GM18870 (cell line): Measurements from ENCODE around the gene PIK3R1.

ENCODE experiments used
- ATAC-seq: cut with Tn5 transposase; IDR thresholded peaks from one replicate; pipeline ENCODE4 v1.9.1; 2021; ENCODE audit warnings: moderate library complexity; ENCODE audit not compliant: unreplicated experiment

The PIK3R1 gene

DNA sequence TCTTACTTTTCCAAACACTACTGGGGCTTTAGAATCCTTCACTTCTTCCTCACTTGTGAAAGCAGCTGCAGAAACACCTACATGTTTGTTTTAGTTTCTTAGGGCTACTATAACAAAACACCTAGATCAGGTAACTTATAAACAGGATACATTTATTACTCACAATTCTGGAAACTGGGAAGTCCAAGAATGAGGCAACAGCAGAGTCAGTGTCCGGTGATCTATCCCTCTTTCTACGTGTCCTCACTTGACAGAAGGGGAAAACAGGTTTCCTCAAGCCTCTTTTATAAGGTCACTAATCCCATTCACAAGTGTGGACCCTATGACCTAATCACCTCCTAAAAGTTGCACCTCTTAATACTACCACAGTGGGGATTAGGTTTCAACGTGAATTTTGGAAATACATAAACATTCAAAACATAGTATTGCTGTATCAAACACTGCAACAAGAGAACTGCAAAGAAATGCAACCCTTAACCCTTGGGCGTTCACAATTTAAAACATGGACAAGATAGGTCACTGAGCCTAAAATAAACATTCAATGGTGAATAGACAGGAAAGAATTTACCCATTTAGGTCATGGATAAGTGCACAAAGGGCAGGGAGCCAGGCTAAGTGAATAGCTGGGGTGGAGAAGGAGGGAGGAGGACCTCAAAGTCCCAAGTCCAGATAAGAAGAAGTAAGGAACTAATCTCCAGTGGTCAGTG is 104.3 kb downstream of the PIK3R1 start:
- ATAC-seq = no peak

DNA sequence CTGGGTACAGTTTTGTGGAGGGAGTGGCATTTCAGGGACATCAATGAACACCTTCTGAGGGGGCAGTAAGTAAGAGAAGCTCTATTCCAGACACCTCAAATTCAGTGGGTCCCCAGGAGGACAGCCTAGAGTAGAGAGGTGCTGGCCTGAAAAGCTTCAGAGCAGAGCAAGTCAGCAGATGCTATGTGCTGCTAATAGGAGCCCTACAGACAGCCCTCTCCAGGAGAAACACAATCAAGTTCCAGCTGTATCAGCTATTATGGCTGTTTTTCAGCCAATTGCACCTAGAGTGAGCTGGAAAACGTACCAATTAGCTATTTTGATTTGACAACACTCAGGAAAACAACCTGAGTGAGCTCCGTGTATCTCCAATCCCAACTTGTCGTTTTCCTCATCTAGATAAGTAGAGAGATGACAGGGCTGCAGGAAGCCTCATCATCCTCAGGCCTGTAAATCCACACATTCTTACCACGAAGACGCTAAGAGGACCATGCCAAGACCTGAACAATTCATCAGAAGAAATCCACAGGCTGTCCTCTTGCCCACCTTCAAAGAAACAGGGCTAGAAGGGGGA is 104.9 kb downstream of the PIK3R1 start:
- no peak for ATAC-seq

- ATAC-seq = no peak
Observed at GRCh38 chr5:68325065-68325580, 109.6 kb downstream of the PIK3R1 start.

DNA sequence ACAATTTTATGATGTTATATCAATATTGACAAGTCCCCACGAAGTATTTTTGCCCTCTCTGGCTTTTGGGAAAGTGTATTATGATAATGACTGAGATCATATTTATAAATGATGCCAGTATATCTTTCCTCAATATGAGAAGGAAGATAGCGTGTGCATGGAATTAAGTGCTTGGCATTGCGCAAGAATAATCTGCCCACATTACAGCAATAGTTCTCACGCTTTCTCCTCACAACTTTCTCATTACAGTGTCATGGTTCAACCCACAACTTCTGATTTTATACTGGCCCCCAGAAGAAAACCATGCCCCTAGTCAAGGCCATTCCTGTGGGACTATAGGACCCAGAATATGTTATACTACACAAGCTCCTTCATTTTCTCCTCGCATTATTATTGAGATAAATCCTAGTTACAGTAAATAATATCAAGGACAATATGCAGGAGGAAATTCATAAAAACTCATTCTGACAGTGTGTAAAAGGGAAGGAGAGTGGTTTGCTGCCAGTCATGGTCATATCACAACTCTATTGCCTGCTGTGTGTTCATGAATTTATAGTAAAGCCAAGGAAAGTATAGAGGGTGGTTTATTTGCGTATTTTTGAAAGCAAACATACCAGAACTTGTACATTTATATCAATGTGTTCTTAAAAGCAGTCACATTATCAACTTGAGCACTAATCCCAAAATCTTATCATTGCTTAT is 114.1 kb downstream of the PIK3R1 start:
- ATAC-seq = no peak

- no peak for ATAC-seq
Observed at GRCh38 chr5:68330574-68330973, 115.0 kb downstream of the PIK3R1 start.

GRCh38 chr5:68331192-68332079 is 115.9 kb downstream of the PIK3R1 start:
- no peak for ATAC-seq

- ATAC-seq = no peak
Observed at GRCh38 chr5:68332080-68332451, 116.5 kb downstream of the PIK3R1 start.

GRCh38 chr5:68332556-68332955 is 117.0 kb downstream of the PIK3R1 start:
- ATAC-seq = no peak

DNA sequence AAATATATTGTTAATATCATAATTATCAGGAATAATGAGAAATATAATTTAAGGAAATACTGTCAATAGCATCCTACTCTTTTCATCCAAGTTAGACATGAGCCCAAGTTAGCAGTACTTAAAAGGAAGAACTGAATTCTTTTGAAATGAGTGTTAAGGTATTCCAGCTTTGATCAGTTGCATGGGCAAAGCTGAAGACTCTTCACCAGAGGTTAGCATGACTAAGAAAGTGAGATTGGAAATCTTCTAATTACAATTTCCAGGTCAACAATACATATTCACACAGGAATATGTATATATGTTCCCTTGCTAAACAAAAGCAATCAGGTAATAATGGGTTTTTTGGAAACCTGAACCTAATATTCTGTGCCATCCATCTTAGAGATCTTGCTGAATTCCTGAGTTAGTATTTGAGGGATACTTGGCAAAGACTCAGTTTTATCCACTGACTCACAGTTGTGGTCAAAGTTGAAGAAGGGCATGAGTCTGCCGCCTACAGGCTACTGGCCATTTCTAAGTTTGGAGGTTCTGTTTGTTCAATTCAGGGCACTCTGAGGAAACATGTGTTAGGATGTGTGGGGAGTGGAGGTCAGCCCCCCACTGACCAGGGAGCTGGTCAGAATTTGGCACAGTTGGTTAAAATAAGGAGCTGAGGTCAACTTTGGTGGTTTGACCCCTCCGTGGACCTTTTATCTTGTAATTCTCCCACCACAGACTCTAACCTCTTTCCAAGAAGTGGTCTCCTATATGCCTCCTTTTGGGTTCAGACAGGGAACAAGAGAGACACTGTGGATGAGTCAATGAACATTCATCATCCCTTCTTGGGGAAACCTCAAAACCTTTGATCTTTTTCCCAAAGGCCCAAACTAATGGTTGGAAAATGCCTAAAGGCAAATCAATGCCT is 118.3 kb downstream of the PIK3R1 start:
- no peak for ATAC-seq

GRCh38 chr5:68334553-68334886 is 119.0 kb downstream of the PIK3R1 start:
- ATAC-seq = no peak

- no peak for ATAC-seq
Observed at GRCh38 chr5:68335075-68335474, 119.5 kb downstream of the PIK3R1 start.

DNA sequence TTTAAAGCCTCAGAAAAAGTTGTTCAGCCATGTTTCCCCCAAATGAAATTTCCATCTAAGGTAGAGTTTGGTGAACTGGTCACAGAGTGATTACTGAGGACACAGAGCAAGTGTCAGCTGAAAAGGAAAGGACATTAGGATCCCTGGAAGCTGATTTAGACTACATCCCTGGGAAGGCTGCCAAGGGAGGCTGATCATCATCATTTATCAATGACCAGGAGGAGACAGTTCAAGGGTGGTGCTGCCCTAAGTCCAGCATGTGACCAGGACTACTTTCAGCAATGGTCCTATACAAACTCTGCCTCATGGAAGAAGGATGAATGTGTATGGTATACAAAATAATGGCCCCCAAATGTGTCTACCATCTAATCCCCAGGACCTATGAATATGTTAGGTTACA is 120.6 kb downstream of the PIK3R1 start:
- ATAC-seq = no peak

DNA sequence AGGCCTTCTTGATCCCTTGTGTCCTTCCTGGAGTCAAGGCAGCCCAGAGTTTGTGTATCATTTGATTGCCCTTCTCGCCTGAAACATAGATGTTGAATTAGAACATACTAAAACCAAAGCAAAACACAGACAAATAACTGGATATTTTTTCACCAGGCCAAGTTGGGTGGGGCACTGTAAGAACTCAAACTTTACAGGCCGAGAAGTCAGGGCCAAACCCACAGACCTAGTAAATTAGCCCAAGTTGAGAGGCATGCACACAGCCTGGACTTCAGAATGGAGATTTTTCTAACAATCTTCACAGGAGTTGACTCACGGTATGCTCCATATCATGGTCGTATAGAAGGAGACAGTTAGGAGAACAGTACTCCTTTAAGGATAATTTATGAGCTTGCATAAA is 121.7 kb downstream of the PIK3R1 start:
- ATAC-seq = no peak

- no peak for ATAC-seq
Observed at GRCh38 chr5:68339921-68340321, 124.4 kb downstream of the PIK3R1 start.

- ATAC-seq = no peak
Observed at GRCh38 chr5:68341006-68341405, 125.5 kb downstream of the PIK3R1 start.

DNA sequence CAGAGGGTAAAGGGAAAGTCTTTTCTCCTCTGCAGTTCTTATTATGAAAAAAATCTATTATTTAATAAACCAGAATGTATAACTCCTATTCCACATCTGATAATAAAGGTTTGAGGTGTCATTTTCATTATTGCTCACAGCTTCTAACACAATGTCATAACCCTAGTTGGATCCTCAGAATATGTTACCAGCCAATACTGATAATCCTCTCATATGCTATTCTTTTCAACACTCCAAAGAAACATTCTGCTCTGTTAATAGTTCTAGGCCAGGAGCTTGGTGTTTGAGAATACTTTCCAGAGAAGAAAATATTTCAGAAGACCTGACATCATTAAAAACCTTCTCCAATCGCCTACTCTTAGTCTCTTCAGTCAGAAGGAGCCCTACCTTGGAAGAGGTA is 127.1 kb downstream of the PIK3R1 start:
- no peak for ATAC-seq

DNA sequence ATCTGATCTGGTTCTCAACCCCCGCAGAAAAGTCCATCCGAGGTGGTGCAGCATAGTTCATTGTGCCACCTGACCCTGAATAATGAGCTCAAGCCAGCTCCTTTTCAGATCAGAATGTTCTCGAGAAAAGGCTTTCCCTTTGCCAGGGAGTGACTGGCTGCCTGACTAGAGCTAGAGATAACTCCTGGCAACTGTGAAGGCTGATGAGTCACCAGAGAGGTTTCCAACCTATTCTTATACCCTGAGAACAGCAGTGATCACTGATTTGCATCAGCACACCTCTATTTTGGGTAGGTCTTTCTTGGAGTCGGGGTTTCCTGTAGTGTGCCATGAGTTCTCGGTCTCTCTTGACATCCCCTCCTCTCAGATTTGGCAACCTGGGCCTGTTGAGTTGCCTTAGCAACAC is 127.9 kb downstream of the PIK3R1 start:
- ATAC-seq = peak; percentile 73

DNA sequence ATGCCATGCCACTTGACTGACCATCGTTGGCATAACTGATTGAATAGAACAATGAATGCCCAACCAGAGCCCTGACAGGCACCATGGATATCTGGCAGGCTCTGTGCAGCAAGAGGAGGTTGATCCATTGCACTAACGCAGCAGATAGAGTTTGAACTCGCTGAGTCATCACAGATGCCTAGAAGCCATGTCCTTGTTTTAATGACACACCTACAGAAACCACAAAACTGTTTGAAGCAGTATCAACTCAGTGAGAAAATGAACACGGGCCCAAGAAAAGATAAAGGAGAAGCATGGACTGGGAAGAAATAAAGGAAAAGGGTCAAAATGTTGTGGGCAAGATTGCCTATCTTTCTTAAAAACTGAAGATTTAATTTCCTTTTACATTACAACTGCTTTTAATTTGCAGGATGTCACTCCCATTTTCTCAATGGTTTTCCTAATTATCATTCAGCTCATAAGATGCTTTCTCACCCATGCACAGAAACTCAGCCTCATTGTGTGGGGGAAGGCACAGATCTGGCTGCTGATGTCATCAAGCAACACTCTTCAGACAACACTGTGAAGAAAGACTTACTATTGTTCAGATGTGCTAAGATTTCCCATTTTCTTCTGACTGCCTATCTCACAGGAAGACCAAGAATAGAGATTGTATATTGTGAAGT is 129.0 kb downstream of the PIK3R1 start:
- ATAC-seq = peak; percentile 45

DNA sequence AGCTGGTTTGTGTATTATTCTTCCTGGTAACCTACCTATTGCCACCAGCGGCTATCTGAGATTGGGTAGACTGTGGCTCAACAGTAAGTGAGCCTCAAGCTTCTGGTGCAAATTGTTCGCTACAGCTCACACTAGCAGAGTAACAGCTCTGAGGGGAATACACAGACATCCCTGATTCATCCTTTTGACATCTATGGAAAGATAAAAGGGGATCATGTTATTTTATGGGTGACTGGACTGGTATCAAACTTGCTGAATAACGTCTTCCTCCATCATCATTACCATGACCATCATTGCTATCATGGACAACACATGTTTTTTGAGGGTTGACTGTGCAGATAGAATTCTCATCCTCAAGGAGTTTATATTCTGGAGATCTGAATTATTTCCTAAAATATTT is 129.6 kb downstream of the PIK3R1 start:
- ATAC-seq = no peak

DNA sequence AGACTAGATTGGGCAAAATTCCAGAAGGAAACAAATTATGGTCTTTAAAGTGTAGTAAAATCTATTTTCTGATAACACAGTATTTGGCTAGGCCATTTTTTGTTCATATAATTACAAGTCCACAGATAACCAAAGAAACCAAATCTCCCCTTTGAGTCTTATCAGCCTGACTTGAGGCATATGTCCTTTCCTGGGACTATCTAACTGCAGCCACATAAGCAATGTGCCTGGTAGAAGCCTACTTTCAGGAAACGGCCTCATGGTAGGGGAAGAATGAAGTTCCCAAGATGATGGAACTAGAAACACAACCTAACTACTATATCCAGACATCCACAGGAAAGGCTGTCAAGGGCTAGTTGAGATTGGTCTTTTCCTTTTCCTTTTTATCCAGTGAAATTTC is 130.0 kb downstream of the PIK3R1 start:
- ATAC-seq = no peak
